ENCODE results near the gene DNAAF5.
A peak's percentile ranks its signal among the peaks of the same experiment; 100 is the strongest.
"Not testable (repeated sequence)": the region's sequence is repeated elsewhere in the genome, so short reads cannot be mapped to it uniquely, and the experiment has no call there.

DNAAF5 gene

GRCh38 chr7:781936-782529 lies 55.5 kb downstream of the DNAAF5 start:
- no peak for DNase-seq (ENCODE audit: low read depth in 3 of 3)

GRCh38 chr7:782718-783449 lies 56.4 kb downstream of the DNAAF5 start:
- DNase-seq (ENCODE audit: low read depth in 3 of 3): no peak

- DNase-seq (ENCODE audit: low read depth in 3 of 3): no peak
Measured at GRCh38 chr7:783556-784490, 57.3 kb downstream of the DNAAF5 start.

- no peak for DNase-seq (ENCODE audit: low read depth in 3 of 3)
Measured at GRCh38 chr7:784971-785370, 58.5 kb downstream of the DNAAF5 start.

GRCh38 chr7:785416-785815 lies 58.9 kb downstream of the DNAAF5 start:
- DNase-seq (ENCODE audit: low read depth in 3 of 3): no peak

- peak; percentile 47 to 72 (median 51) for DNase-seq (ENCODE audit: low read depth in 3 of 3)
Measured at GRCh38 chr7:786472-787255, 60.2 kb downstream of the DNAAF5 start.

GRCh38 chr7:787332-788240 lies 61.1 kb downstream of the DNAAF5 start:
- DNase-seq (ENCODE audit: low read depth in 3 of 3): no peak

- DNase-seq (ENCODE audit: low read depth in 3 of 3): no peak
Measured at GRCh38 chr7:791519-791918, 65.0 kb downstream of the DNAAF5 start.

- DNase-seq (ENCODE audit: low read depth in 3 of 3): no peak
Measured at GRCh38 chr7:794207-794606, 67.7 kb downstream of the DNAAF5 start.

- no peak for DNase-seq (ENCODE audit: low read depth in 3 of 3)
Measured at GRCh38 chr7:794671-795329, 68.3 kb downstream of the DNAAF5 start.

GRCh38 chr7:796434-797169 lies 70.1 kb downstream of the DNAAF5 start:
- DNase-seq (ENCODE audit: low read depth in 3 of 3): not testable (repeated sequence)

GRCh38 chr7:798921-799470 lies 72.5 kb downstream of the DNAAF5 start:
- DNase-seq (ENCODE audit: low read depth in 3 of 3): no peak

- no peak for DNase-seq (ENCODE audit: low read depth in 3 of 3)
Measured at GRCh38 chr7:800692-801091, 74.2 kb downstream of the DNAAF5 start.

- not testable (repeated sequence) for DNase-seq (ENCODE audit: low read depth in 3 of 3)
Measured at GRCh38 chr7:801351-801750, 74.9 kb downstream of the DNAAF5 start.

GRCh38 chr7:801940-802381 lies 75.5 kb downstream of the DNAAF5 start:
- no peak for DNase-seq (ENCODE audit: low read depth in 3 of 3)

- no peak for DNase-seq (ENCODE audit: low read depth in 3 of 3)
Measured at GRCh38 chr7:802500-803242, 76.2 kb downstream of the DNAAF5 start.

- DNase-seq (ENCODE audit: low read depth in 3 of 3): no peak
Measured at GRCh38 chr7:803243-803635, 76.7 kb downstream of the DNAAF5 start.

GRCh38 chr7:803796-804195 lies 77.3 kb downstream of the DNAAF5 start:
- not testable (repeated sequence) for DNase-seq (ENCODE audit: low read depth in 3 of 3)

All from stimulated activated CD4-positive, alpha-beta T cell treated with anti-CD3 and anti-CD28 coated beads, TNF-alpha, amount 100 ng/mL, for 24 hours (primary cell).